Measurements from ENCODE around the gene TRIP12. TPM values are rescaled to one million over a fixed set of nuclear protein-coding genes. Genes with fewer than 3 reads are reported as not detected.

Gene TRIP12
- total and polyA plus RNA-seq, 2 experiments from 2014 or later = 21.5 to 133 TPM

GRCh38 chr2:229952256-229952835 is 30.5 kb upstream of the TRIP12 start:
- Histone ChIP-seq H3F3A (replicated peaks; ENCODE audit: low read depth) (peaks cover 2% of the 10 kb centered on the region; the same call in 1 of the 2 replicates), H4K20me1 (replicated peaks; ENCODE audit: insufficient read depth) (no peaks in the 10 kb centered on the region), H3K27ac (ENCODE audit: low read depth) (peak overlapping the region; percentile 51), H3K27me3 (ENCODE audit: insufficient read depth) (no peaks in the 10 kb centered on the region), H2AFZ (no peak overlapping the region), H3K4me1 (ENCODE audit: insufficient read depth) (peaks cover 41% of the 10 kb centered on the region), H3K4me2 (peak overlapping the region; percentile 12), H3K79me2 (replicated peaks; ENCODE audit: insufficient read depth) (no peaks in the 10 kb centered on the region), H3K36me3 (ENCODE audit: insufficient read depth) (no peaks in the 10 kb centered on the region), H3K4me3 (no peak overlapping the region), H3K9me2 (ENCODE audit: insufficient read depth) (no peaks in the 10 kb centered on the region)
- no peak overlapping the region for H3K4me3 Mint-ChIP-seq
- peaks cover 4% of the 10 kb centered on the region for H3K27me3 Mint-ChIP-seq (ENCODE audit: insufficient read depth, low read depth, poor library complexity)
- peak overlapping the region; percentile 34; the same call in 1 of the 2 replicates for H3K27ac Mint-ChIP-seq
- H3K4me1 Mint-ChIP-seq = peaks cover 26% of the 10 kb centered on the region
- H3K9me3 Mint-ChIP-seq = no peaks in the 10 kb centered on the region
- DNase-seq (ENCODE audit: low spot score) (peak; percentile 54), ATAC-seq (peak; percentile 84)
- peaks cover 4% of the 10 kb centered on the region; the same call in 1 of the 3 replicates for H3K36me3 Mint-ChIP-seq (ENCODE audit: low read depth)
- no peak for TF ChIP-seq CTCF (conservative IDR thresholded peaks at IDR 0.05; ENCODE audit: low read depth in 2 of 2)

GRCh38 chr2:229947544-229947943 is 25.7 kb upstream of the TRIP12 start:
- Histone ChIP-seq H3K36me3 (ENCODE audit: insufficient read depth) (no peaks in the 10 kb centered on the region), H3K9me2 (ENCODE audit: insufficient read depth) (no peaks in the 10 kb centered on the region), H2AFZ (no peak overlapping the region), H3K27me3 (ENCODE audit: insufficient read depth) (no peaks in the 10 kb centered on the region), H3K4me3 (no peak overlapping the region), H3K4me1 (ENCODE audit: insufficient read depth) (peaks cover 21% of the 10 kb centered on the region), H3F3A (replicated peaks; ENCODE audit: low read depth) (no peaks in the 10 kb centered on the region; the same call in 1 of the 2 replicates), H3K4me2 (no peak overlapping the region), H3K79me2 (replicated peaks; ENCODE audit: insufficient read depth) (no peaks in the 10 kb centered on the region), H4K20me1 (replicated peaks; ENCODE audit: insufficient read depth) (no peaks in the 10 kb centered on the region), H3K27ac (ENCODE audit: low read depth) (no peak overlapping the region)
- Mint-ChIP-seq H3K27ac (no peak overlapping the region), H3K36me3 (ENCODE audit: low read depth) (peaks cover 6% of the 10 kb centered on the region; the same call in 2 of the 3 replicates), H3K27me3 (ENCODE audit: insufficient read depth, low read depth, poor library complexity) (peaks cover 3% of the 10 kb centered on the region), H3K4me3 (no peak overlapping the region), H3K4me1 (peaks cover 22% of the 10 kb centered on the region), H3K9me3 (no peaks in the 10 kb centered on the region)
- DNase-seq (ENCODE audit: low spot score) (no peak), ATAC-seq (no peak)
- TF ChIP-seq ZNF331 (CRISPR knock-in tag; IDR thresholded peaks at IDR 0.05; ENCODE audit: low read depth) = no peak
- TF ChIP-seq EZH2 (IDR thresholded peaks at IDR 0.05; ENCODE audit: low read depth, unreplicated experiment) = no peak
- TF ChIP-seq POLR2AphosphoS5 (IDR thresholded peaks at IDR 0.05; ENCODE audit: low read depth) = no peak
- TF ChIP-seq STAT1 (IDR thresholded peaks at IDR 0.05; ENCODE audit: unreplicated experiment) = no peak
- TF ChIP-seq CTCF (conservative IDR thresholded peaks at IDR 0.05; ENCODE audit: low read depth in 2 of 2) = no peak
- no peak for TF ChIP-seq ZNF114 (CRISPR knock-in tag; IDR thresholded peaks at IDR 0.05)

All from GM23338 (cell line).